H1 (cell line): ENCODE measurements around the gene BFSP2. TPM values are rescaled to one million over a fixed set of nuclear protein-coding genes. Genes with fewer than 3 reads are reported as not detected.

Source experiments
- BRCA1 ChIP-seq: IDR thresholded peaks from 2 replicates; pipeline ENCODE4 v1.6.1; 2012; ENCODE audit warnings: low read depth, low read length, improper control_type of control experiment
- CEBPB ChIP-seq: IDR thresholded peaks from 2 replicates; pipeline ENCODE4 v1.6.1; 2012; ENCODE audit warnings: low read depth, low read length
- CTBP2 ChIP-seq: IDR thresholded peaks from 2 replicates; pipeline ENCODE4 v1.7.0; 2011; ENCODE audit warnings: borderline replicate concordance, mild to moderate bottlenecking, moderate library complexity, mixed read lengths, low read length; ENCODE audit not compliant: insufficient read depth, insufficient read length
- NANOG ChIP-seq: IDR thresholded peaks from 2 replicates; pipeline ENCODE4 v1.6.1; 2011; ENCODE audit warnings: low read length, low read depth, mild to moderate bottlenecking, inconsistent platforms; ENCODE audit not compliant: insufficient read depth, poor library complexity, severe bottlenecking
- POLR2A ChIP-seq, 2 experiments: IDR thresholded peaks; 1 replicate in 1 of 2; 2 replicates in 1 of 2; pipeline ENCODE4 v1.6.1; 2011; ENCODE audit warnings: low read depth in 2 of 2, low read length in 2 of 2, mild to moderate bottlenecking in 2 of 2; ENCODE audit errors: control extremely low read depth in 1 of 2
- POLR2AphosphoS5 ChIP-seq: IDR thresholded peaks from 2 replicates; pipeline ENCODE4 v1.6.1; 2011; ENCODE audit warnings: low read depth, low read length
- RAD21 ChIP-seq, 2 experiments: IDR thresholded peaks in 1 of 2; conservative IDR thresholded peaks in 1 of 2; 2 replicates each; pipeline ENCODE4 v1.6.1; 2011; ENCODE audit warnings: low read depth in 2 of 2, low read length in 2 of 2, improper control_type of control experiment in 1 of 2, inconsistent platforms in 1 of 2, mild to moderate bottlenecking in 1 of 2, moderate library complexity in 1 of 2
- RNF2 ChIP-seq: fragments of 200-900, 300-1000 bp; sonication (generic); IDR thresholded peaks from 2 replicates; pipeline ENCODE4 v1.7.1; 2016; ENCODE audit warnings: borderline replicate concordance, low read depth, mild to moderate bottlenecking, antibody characterized with exemption, low read length; ENCODE audit not compliant: poor library complexity, severe bottlenecking; ENCODE audit errors: missing control alignments
- SIRT6 ChIP-seq: IDR thresholded peaks from one replicate; pipeline ENCODE4 v1.7.1; 2012; ENCODE audit warnings: low read length, inconsistent platforms
- SIX5 ChIP-seq: IDR thresholded peaks from 2 replicates; pipeline ENCODE4 v1.6.1; 2011; ENCODE audit warnings: mild to moderate bottlenecking, low read depth, low read length
- TAF7 ChIP-seq: optimal IDR thresholded peaks from 2 replicates; pipeline ENCODE3; 2011; ENCODE audit warnings: low read depth, mild to moderate bottlenecking, inconsistent platforms, low read length, moderate library complexity, borderline replicate concordance
- USF2 ChIP-seq: IDR thresholded peaks from 2 replicates; pipeline ENCODE4 v1.6.1; 2011; ENCODE audit warnings: low read length, improper control_type of control experiment
- ZNF274 ChIP-seq: IDR thresholded peaks from 2 replicates; pipeline ENCODE4 v1.7.0; 2012; ENCODE audit warnings: low read length, borderline replicate concordance; ENCODE audit errors: extremely low read depth
- polyA plus RNA-seq, 7 experiments: library from polyadenylated mRNA; depleted of rRNA in 3 of 7; stranded (reverse) in 5 of 7; unstranded in 2 of 7; fragments of >200 nt in 5 of 7; fragments of 200-250 nt in 2 of 7; gene quantifications; 1 replicate in 5 of 7; 2 replicates in 1 of 7; 4 replicates in 1 of 7; pipeline versions ENCODE4 v1.2.1 to v1.2.3, GENCODE V29; 2011 to 2013; ENCODE audit warnings: missing spikeins in 2 of 7, mixed read lengths in 2 of 7
- total RNA-seq: library from RNA; stranded (reverse); fragmentation: NEBNext Ultra II Directional; extraction: Animal tissue kit (Norgen Biotek cat#: 25700); gene quantifications from 2 replicates; pipeline ENCODE4 v1.2.1, GENCODE V29; 2021
- TF ChIP-seq, protein P1 (sequence below): IDR thresholded peaks from 2 replicates; pipeline ENCODE4 v1.6.1; 2012; ENCODE audit warnings: low read length, inconsistent platforms

Gene BFSP2
- total and polyA plus RNA-seq, 2 of the 8 experiments (the other 6 are each of a cell fraction or from before 2014, with no cell fraction given), result not detected

- TF ChIP-seq, protein P1, sequence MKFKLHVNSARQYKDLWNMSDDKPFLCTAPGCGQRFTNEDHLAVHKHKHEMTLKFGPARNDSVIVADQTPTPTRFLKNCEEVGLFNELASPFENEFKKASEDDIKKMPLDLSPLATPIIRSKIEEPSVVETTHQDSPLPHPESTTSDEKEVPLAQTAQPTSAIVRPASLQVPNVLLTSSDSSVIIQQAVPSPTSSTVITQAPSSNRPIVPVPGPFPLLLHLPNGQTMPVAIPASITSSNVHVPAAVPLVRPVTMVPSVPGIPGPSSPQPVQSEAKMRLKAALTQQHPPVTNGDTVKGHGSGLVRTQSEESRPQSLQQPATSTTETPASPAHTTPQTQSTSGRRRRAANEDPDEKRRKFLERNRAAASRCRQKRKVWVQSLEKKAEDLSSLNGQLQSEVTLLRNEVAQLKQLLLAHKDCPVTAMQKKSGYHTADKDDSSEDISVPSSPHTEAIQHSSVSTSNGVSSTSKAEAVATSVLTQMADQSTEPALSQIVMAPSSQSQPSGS, result no peak
- TF ChIP-seq SIRT6, result no peak
- TF ChIP-seq SIX5, result no peak
- no peak for TF ChIP-seq TAF7
- TF ChIP-seq CTBP2, result no peak
- no peak for TF ChIP-seq POLR2AphosphoS5
- TF ChIP-seq CEBPB, result peak; percentile 86
- TF ChIP-seq RAD21 (IDR thresholded peaks at IDR 0.05 in 1 of 2, conservative IDR thresholded peaks at IDR 0.05 in 1 of 2; ENCODE audit: low read depth in 2 of 2, low read length in 2 of 2), result peak; percentile 71 to 72
- no peak for TF ChIP-seq BRCA1
- no peak for TF ChIP-seq ZNF274
- no peak for TF ChIP-seq POLR2A (IDR thresholded peaks at IDR 0.05; ENCODE audit: control extremely low read depth in 1 of 2, low read depth in 2 of 2, low read length in 2 of 2)
- TF ChIP-seq USF2, result no peak
- no peak for TF ChIP-seq RNF2
- TF ChIP-seq NANOG, result no peak
Observed at GRCh38 chr3:133377396-133377795, 22.5 kb upstream of the BFSP2 start (continued).
